Measurements from ENCODE around the gene CAMKK2.
A peak's percentile ranks its signal among the peaks of the same experiment; 100 is the strongest.
"Not testable (repeated sequence)": the region's sequence is repeated elsewhere in the genome, so short reads cannot be mapped to it uniquely, and the experiment has no call there.

CAMKK2 gene

DNA sequence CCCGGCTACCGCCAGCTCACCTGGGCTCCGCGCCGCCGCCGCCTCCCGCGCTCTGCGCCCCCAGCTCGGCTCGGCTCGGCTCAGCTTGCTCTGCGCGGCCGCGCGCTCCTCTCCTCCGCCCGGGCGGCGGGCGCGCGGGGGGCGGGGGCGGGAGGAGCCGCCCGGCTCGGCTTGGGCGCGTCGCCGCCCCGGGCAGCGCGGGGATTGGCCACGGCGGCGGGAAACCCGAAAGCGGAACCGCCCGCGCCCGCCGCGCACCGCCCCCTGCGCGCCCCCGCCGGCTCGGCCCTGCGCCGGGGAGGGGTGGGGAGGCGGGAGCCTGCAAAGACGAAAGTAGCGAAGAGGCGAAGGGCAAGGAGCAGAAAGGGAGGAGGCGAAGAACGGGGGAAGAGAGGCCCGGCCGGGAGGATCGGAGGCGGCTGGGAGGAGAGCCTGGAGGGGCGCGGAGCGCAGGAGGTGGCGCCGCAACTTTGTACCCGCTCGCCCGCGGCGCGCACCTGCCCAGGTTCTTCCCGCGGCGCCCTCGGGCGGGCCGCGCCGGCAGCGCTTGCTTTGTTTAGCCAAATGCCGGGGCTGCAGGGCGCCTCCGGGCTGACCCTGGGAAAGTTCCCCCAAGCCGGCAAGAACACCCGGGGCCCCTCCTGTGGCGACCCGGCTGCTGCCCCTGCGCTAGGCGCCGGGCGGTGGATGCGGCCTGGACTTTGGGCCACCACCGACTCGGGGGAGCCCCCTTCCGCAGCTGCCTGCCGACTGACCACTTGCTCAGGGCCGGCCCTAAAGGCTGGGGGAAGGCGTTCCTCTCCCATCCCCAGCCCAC, at the start of gene CAMKK2:
CAMKK2 (minus strand) TSS at position 92 of the 817 bp plus-strand sequence. CDS start 22,183 bp downstream, outside the sequence.
- DNase-seq (ENCODE audit: low read depth): peak; percentile 86

DNA sequence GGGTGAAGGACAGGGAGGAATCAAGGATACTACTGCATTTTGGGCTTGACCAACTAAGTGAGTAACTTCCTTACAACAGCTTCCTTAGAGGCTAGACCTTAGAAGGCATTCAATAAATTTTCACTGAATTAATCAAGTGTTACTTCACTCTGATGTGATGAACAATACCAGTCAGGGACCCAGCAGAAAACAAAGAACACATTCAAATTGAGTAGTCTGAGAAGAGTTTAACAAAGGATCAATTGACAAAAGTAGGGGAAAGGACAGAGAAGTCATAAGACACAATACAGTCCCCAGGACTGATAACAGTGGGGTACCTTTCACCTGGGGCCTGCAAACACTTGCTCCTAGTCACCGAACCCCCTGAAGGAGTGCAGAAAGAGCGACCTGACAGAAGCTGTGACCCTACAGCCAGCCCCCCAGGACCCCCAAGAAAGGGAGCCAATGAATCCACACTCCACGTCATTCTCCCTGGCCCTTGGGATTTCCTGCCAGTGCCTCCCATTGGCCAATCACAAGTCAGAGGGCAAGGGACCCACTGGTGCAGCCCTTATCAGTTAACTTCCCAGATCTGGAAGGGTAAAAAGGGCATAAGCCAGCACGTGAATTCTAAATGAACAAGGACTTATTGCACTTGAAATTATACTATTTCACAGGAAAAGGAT, 48.8 kb upstream of the CAMKK2 start:
- DNase-seq (ENCODE audit: low read depth): no peak

DNA sequence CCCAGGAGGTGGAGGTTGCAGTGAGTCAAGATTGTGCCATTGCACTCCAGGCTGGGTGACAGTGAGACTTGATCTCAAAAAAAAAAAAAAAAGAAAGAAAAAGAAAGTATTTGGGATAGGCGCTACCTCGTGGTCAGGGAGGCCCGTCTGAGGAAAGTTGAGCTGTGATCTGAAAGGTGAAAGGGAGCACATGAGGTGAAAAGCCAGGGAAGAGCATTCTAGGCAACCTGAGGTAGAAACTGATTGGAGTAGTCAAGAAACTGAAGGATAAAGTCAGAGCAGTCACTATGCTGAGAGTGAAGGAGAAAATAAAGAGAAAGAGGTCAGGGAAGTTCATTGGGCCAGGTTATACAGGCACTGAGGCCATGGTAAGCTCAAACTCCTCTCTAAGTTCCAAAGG, 48.0 kb upstream of the CAMKK2 start:
- no peak for DNase-seq (ENCODE audit: low read depth)

DNA sequence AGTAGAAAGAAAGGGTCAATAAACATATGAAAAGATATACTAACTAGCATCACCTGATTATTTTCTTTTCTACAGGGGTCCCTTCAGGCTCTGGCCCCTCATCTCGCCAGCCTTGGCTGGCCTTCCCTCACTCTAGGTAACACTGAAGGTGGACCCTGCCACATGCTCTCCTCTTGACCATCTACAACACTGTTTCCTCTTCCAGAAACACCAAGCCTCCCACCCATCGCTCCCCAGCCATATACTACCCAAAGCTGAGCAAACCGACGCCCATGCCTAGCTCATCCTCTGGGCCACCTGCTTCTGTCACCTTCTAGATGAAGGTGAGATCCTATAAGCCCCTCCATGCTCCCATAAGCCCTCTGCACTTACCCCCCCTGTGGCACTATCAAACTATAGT, 40.9 kb upstream of the CAMKK2 start:
- no peak for DNase-seq (ENCODE audit: low read depth)

GRCh38 chr12:121334513-121335343, 38.2 kb upstream of the CAMKK2 start:
- DNase-seq (ENCODE audit: low read depth): peak; percentile 19

- DNase-seq (ENCODE audit: low read depth): no peak
Measured at GRCh38 chr12:121333747-121334146, 37.2 kb upstream of the CAMKK2 start.

DNA sequence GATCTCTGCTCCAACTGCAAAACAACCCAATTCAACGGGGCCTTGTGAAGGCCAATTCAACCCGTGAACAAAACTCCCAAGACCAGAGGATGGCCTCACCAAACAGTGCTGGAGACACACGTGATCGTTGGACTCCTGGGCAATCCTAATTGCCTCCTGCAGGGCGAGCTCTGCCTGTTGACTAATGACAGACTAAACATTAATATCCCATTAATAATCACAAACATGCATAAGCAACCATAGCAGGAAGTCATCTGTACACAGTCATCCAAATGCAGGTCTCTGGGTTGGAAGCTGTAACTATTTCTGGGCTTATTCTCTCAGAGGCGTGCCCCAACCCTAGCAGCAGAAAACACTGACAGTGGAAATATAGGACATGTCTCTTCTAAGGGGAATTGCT, 34.7 kb upstream of the CAMKK2 start:
- DNase-seq (ENCODE audit: low read depth): no peak

DNA sequence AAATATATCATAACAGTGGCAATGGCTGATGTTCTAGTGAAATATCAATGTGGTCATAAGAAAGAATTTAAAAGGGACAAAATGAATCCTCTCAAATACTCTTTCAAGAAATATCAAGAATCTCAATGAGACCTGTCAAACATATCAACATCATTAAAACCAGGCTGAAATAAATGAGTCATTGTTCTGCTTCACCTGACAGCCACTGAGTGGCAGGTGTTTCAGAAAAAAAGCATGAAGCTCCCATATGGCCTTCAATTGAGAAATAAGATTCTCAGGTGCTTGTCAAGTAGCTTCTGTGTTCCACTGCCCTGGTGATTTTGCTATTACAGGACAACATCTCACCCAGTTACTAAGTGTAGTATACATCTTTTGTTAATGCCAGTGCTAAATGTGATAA, 34.2 kb upstream of the CAMKK2 start:
- no peak for DNase-seq (ENCODE audit: low read depth)

- DNase-seq (ENCODE audit: low read depth): no peak
Measured at GRCh38 chr12:121330195-121330594, 33.7 kb upstream of the CAMKK2 start.

DNA sequence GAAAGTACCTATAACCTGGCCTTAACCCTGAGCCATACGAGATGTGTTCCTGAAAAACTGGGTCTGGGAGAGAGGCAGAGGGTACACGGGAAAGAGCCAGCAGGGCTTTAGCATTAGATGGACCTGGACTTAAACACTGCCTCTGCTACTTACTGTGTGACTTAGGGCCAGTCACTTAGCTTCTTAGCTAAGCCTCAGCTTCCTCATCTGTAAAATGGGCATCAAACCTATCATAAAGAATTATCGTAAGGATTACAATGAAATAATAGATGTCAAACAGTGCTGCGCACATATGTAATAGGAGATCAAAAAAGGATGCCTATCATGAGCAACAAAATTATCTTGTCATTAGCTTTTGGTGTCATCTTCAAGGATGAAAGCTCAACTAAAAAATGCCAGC, 32.1 kb upstream of the CAMKK2 start:
- no peak for DNase-seq (ENCODE audit: low read depth)

GRCh38 chr12:121326996-121327674, 30.6 kb upstream of the CAMKK2 start:
- DNase-seq (ENCODE audit: low read depth): no peak

DNA sequence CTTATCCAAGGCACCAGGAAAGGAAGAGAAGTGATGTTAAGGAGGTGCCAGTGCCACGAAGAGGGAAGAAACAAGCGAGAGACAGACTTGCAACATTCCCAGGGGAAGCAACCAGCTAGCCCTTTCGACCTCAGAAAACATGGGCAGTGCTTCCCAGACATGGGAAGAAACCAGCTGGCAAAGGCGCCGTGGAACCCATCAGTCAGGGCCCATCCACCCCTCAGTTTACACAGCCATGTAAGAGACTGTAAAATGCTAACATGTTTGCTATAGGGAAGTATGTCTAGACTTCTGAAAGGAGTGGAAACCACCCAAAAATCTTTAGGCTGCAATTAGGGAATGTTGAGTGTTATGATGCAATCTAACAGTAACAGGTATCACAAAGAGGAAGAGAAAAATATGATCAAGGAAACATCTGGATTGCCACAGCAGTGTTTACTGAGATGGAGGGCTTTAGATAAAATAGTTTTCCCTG, 29.4 kb upstream of the CAMKK2 start:
- no peak for DNase-seq (ENCODE audit: low read depth)

DNA sequence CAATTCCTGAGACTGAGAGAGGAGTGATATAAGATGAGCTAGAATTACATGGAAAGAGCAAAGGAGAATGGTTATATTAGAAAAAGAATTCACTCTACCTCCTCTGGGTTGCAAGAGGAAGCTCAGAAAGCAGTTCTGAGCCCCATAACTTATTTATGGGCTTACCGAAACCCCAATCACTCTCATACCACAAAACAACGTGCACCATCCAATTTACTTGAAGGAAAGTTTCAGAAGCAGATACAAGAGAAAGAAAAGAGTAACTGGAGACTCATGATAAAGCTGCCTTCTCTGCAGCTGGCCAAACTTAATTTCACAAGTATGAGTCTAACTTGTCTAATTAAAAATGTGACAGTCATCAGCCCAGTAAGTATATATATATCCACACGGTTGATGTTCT, 27.4 kb upstream of the CAMKK2 start:
- DNase-seq (ENCODE audit: low read depth): no peak

GRCh38 chr12:121318121-121318520, 21.6 kb upstream of the CAMKK2 start:
- DNase-seq (ENCODE audit: low read depth): no peak

DNA sequence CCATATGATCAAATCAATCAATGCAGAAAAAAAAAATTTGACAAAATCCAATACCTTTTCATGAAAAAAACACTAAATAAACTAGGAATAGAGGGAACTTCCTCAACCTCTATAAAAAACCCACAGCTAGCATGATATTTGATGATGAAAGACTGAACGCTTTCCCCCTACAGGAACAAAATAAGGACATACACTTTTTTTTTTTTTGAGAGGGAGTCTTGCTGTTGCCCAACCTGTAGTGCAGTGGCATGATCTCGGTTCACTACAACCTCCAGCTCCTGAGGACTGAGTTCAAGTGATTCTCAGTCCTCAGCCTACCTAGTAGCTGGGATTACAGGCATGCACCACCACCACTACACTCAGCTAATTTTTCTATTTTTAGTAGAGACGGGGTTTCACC, 17.9 kb upstream of the CAMKK2 start:
- no peak for DNase-seq (ENCODE audit: low read depth)

GRCh38 chr12:121310231-121310630, 13.7 kb upstream of the CAMKK2 start:
- DNase-seq (ENCODE audit: low read depth): not testable (repeated sequence)

DNA sequence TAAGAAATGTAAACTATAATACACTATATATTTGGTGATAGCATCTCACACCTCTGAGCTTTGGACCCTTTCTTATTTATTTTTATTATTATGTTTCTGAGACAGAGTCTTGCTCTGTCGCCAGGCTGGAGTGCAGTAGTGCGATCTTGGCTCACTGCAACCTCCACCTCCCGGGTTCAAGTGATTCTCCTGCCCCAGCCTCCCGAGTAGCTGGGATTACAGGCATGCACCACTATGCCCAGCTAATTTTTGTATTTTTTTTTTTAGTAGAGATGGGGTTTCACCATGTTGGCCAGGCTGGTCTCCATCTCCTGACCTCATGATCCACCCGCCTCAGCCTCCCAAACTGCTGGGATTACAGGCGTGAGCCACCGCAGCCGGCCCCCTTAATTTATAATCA, 10.9 kb upstream of the CAMKK2 start:
- DNase-seq (ENCODE audit: low read depth): not testable (repeated sequence)

- DNase-seq (ENCODE audit: low read depth): no peak
Measured at GRCh38 chr12:121304306-121304705, 7.8 kb upstream of the CAMKK2 start.

GRCh38 chr12:121301876-121302275, 5.4 kb upstream of the CAMKK2 start:
- DNase-seq (ENCODE audit: low read depth): no peak

GRCh38 chr12:121300083-121300819, 3.7 kb upstream of the CAMKK2 start:
- no peak for DNase-seq (ENCODE audit: low read depth)

DNA sequence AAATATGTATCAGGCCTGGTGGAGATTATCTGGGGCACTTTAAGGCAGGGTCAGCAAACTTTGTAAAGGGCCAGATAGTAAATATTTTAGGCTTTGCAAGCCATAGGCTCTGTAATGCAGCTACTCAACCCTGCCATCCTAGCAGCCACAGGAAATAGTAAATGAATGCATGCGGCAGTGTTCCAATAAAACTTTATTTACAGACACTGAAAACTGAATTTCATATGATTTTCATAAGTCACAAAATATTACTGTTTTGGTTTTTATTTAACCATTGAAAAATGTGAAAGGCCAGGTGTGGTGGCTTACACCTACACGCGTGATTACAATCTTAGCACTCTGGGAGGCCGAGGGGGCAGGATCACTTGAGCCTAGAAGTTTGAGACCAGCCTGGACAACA, 3.2 kb upstream of the CAMKK2 start:
- no peak for DNase-seq (ENCODE audit: low read depth)

Measured in stimulated activated CD4-positive, alpha-beta T cell treated with anti-CD3 and anti-CD28 coated beads, Interleukin-2, amount 100 ng/mL, for 4 hours (primary cell).